GM23248 (cell line): Measurements from ENCODE around the gene ABCG8. TPM values are rescaled to one million over a fixed set of nuclear protein-coding genes. Genes with fewer than 3 reads are reported as not detected.

Source experiments
- DNase-seq: peaks from one replicate; pipeline ENCODE4 v3.0.0-alpha.2; 2015
- H2AFZ ChIP-seq: fragments of 200-600 bp; sonication (generic); 2 replicates; pipeline ENCODE4 v1.6.1; 2016; ENCODE audit warnings: antibody characterized with exemption
- H3F3A ChIP-seq: fragments of 200-600 bp; sonication (generic); 2 replicates; pipeline ENCODE4 v1.6.1; 2016; ENCODE audit warnings: mild to moderate bottlenecking, antibody characterized with exemption, mixed run types; ENCODE audit not compliant: insufficient read depth
- H3K27ac ChIP-seq: fragments of 200-600 bp; sonication (generic); 2 replicates; pipeline ENCODE4 v1.5.1; 2016; ENCODE audit warnings: mild to moderate bottlenecking
- H3K27me3 ChIP-seq: fragments of 200-600 bp; sonication (generic); replicated peaks from 2 replicates; pipeline ENCODE4 v1.6.1; 2016; ENCODE audit warnings: mild to moderate bottlenecking; ENCODE audit not compliant: insufficient read depth
- H3K36me3 ChIP-seq: fragments of 200-600 bp; sonication (generic); 2 replicates; pipeline ENCODE4 v1.6.1; 2016; ENCODE audit warnings: low read depth, mild to moderate bottlenecking
- H3K4me1 ChIP-seq: fragments of 200-600 bp; sonication (generic); 2 replicates; pipeline ENCODE4 v1.6.1; 2016; ENCODE audit warnings: mild to moderate bottlenecking; ENCODE audit not compliant: insufficient read depth
- H3K4me2 ChIP-seq: fragments of 200-600 bp; sonication (generic); one replicate; pipeline ENCODE4 v1.6.1; 2016; ENCODE audit warnings: mild to moderate bottlenecking; ENCODE audit not compliant: unreplicated experiment
- H3K4me3 ChIP-seq: fragments of 200-600 bp; sonication (generic); 2 replicates; pipeline ENCODE4 v1.5.1; 2016; ENCODE audit warnings: mild to moderate bottlenecking
- H3K79me2 ChIP-seq: fragments of 200-600 bp; sonication (generic); 2 replicates; pipeline ENCODE4 v1.6.1; 2016; ENCODE audit warnings: mild to moderate bottlenecking; ENCODE audit not compliant: insufficient read depth
- H3K9ac ChIP-seq: fragments of 200-600 bp; sonication (generic); 2 replicates; pipeline ENCODE4 v1.6.1; 2016; ENCODE audit warnings: mild to moderate bottlenecking
- H3K9me2 ChIP-seq: fragments of 200-600 bp; sonication (generic); 2 replicates; pipeline ENCODE4 v1.6.1; 2016; ENCODE audit warnings: mixed run types, mild to moderate bottlenecking, moderate library complexity; ENCODE audit not compliant: insufficient read depth
- H3K9me3 ChIP-seq: fragments of 200-600 bp; sonication (generic); one replicate; pipeline ENCODE4 v1.6.1; 2017; ENCODE audit warnings: low read depth
- H4K20me1 ChIP-seq: fragments of 200-600 bp; sonication (generic); 2 replicates; pipeline ENCODE4 v1.6.0; 2016; ENCODE audit not compliant: insufficient read depth
- EZH2 ChIP-seq: fragments of 200-600 bp; sonication (generic); IDR thresholded peaks from 2 replicates; pipeline ENCODE4 v1.6.1; 2018; ENCODE audit warnings: antibody characterized with exemption, mild to moderate bottlenecking; ENCODE audit not compliant: insufficient read depth, poor library complexity, severe bottlenecking
- EZH2phosphoT487 ChIP-seq: fragments of 200-600 bp; sonication (generic); IDR thresholded peaks from 2 replicates; pipeline ENCODE4 v1.6.1; 2018; ENCODE audit warnings: antibody characterized with exemption, moderate library complexity, mild to moderate bottlenecking, low read depth; ENCODE audit not compliant: insufficient read depth
- WGBS, 2 experiments: methylation state at CpG; one replicate each; pipeline ENCODE4 v1.1.6; 2015 to 2017; ENCODE audit warnings: low lambda C conversion rate in 2 of 2, low coverage in 1 of 2; ENCODE audit errors: missing lambda C conversion rate in 2 of 2; 5-methylcytosine and 5-hydroxymethylcytosine counted together
- in situ Hi-C: fragments of 300-500 bp; cut with MboI; formaldehyde crosslinking; loops from 2 replicates; pipeline ENCODE4 v1.15.0; 2020
- polyA plus RNA-seq: library from polyadenylated mRNA; unstranded; fragments of >200 nt; fragmentation: Nextera tagmentation; extraction: Ambion mirVana; gene quantifications from 2 replicates; pipeline ENCODE4 v1.2.1, GENCODE V29; 2016
- total RNA-seq: library from RNA; depleted of rRNA; stranded (reverse); fragments of >200 nt; shearing (Covaris generic); gene quantifications from 2 replicates; pipeline ENCODE4 v1.2.3, GENCODE V29; 2014

Gene ABCG8
- total and polyA plus RNA-seq, 2 experiments from 2014 or later, result 0.04 TPM; not detected in 1

DNA sequence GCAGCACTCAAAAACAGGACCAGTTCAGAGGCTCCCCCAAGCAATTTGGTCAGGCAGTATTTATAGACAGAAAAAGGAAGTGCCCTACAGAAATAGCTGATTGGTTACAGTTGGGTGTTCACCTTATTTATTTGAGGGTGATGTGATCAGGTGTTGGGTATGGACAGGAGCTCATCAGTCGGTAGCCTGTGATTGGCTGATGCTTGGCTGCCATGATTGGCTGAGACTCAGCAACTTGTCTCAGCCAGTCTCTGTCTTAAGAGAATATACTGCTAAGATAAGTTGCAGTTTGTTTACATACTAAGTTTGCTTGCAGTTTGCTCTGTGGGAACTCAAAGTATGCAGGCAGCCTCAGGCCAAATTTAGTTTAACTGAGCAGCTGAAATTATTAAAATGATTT is 9.4 kb downstream of the ABCG8 start:
- no peak overlapping the region for H3K4me2 ChIP-seq
- no peaks in the 10 kb centered on the region for H3K36me3 ChIP-seq
- DNase-seq, result no peak
- H3K27ac ChIP-seq, result no peak overlapping the region
- H3F3A ChIP-seq, result no peaks in the 10 kb centered on the region
- H3K9me2 ChIP-seq, result no peaks in the 10 kb centered on the region
- H3K27me3 ChIP-seq, result peaks cover 7% of the 10 kb centered on the region
- no peak overlapping the region for H3K9ac ChIP-seq
- no peaks in the 10 kb centered on the region for H4K20me1 ChIP-seq
- no peaks in the 10 kb centered on the region for H3K79me2 ChIP-seq
- 79 to 91% methylated on average over 1 of the region's 1 CpG for WGBS, 2 experiments
- TF ChIP-seq EZH2 (no peak), EZH2phosphoT487 (no peak)
- H3K4me3 ChIP-seq, result no peak overlapping the region
- H3K4me1 ChIP-seq, result no peaks in the 10 kb centered on the region
- no peaks in the 10 kb centered on the region for H3K9me3 ChIP-seq
- in situ Hi-C loops, result no loop called here
- no peak overlapping the region for H2AFZ ChIP-seq

DNA sequence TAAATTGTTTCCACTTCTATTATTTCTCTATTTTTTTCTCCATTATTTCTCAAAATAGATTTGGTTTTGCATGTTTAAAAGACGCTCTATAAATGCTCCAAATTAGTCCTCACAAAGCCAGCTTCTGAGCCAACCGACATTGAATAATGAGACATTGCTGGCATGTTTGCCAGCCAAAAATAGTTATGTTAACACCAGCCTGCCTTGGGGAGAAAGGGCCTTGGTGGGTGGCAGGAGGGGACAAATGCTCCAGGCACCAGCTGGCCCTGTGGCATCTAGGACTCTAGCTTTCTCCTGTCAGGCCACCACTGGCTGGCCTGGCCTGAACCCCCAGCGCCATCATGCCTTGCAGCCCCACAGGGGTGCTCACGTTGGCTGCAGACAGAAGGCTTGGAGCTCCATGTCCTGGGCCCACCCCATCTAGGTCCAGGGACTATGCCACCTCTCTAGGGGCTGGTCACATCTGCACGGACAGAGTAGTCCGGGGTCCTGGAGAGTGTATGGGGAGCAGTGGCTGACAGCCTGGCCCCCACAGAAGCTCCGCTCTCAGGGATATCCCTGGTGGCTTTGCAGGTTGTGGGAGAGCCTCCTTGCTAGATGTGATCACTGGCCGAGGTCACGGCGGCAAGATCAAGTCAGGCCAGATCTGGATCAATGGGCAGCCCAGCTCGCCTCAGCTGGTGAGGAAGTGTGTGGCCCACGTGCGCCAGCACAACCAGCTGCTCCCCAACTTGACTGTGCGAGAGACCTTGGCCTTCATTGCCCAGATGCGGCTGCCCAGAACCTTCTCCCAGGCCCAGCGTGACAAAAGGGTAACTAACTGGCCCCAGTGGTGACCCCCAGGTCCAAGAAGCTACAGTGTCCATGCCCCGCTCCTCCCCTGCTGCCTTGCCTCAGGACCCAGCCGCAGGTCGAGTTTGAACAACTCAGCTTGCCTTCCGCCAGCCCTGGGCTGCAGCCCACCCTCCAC is 12.5 kb downstream of the ABCG8 start:
- no peak overlapping the region for H3K4me2 ChIP-seq
- no peaks in the 10 kb centered on the region for H3F3A ChIP-seq
- no peak overlapping the region for H3K27ac ChIP-seq
- H2AFZ ChIP-seq, result no peak overlapping the region
- H3K4me3 ChIP-seq, result no peak overlapping the region
- no peaks in the 10 kb centered on the region for H4K20me1 ChIP-seq
- H3K9me3 ChIP-seq, result no peaks in the 10 kb centered on the region
- no peaks in the 10 kb centered on the region for H3K79me2 ChIP-seq
- DNase-seq, result no peak
- no peaks in the 10 kb centered on the region for H3K4me1 ChIP-seq
- H3K9me2 ChIP-seq, result no peaks in the 10 kb centered on the region
- 73 to 77% methylated on average over 19 to 20 of the region's 20 CpGs for WGBS, 2 experiments
- peaks cover 30% of the 10 kb centered on the region for H3K27me3 ChIP-seq
- no peak for TF ChIP-seq EZH2
- no peak for TF ChIP-seq EZH2phosphoT487
- no peak overlapping the region for H3K9ac ChIP-seq
- in situ Hi-C loops, result no loop called here
- no peaks in the 10 kb centered on the region for H3K36me3 ChIP-seq

GRCh38 chr2:43852196-43852730 is 13.5 kb downstream of the ABCG8 start:
- H3K79me2 ChIP-seq, result no peaks in the 10 kb centered on the region
- no peak overlapping the region for H3K9ac ChIP-seq
- in situ Hi-C loops, result no loop called here
- DNase-seq, result no peak
- TF ChIP-seq EZH2phosphoT487 (no peak), EZH2 (no peak)
- H3K27me3 ChIP-seq, result peaks cover 39% of the 10 kb centered on the region
- no peaks in the 10 kb centered on the region for H3K9me3 ChIP-seq
- H2AFZ ChIP-seq, result no peak overlapping the region
- WGBS, 2 experiments, result 77 to 85% methylated on average over 19 to 21 of the region's 21 CpGs
- no peaks in the 10 kb centered on the region for H3K9me2 ChIP-seq
- H3K4me3 ChIP-seq, result no peak overlapping the region
- H3K4me2 ChIP-seq, result no peak overlapping the region
- no peaks in the 10 kb centered on the region for H3K36me3 ChIP-seq
- no peak overlapping the region for H3K27ac ChIP-seq
- H3K4me1 ChIP-seq, result no peaks in the 10 kb centered on the region
- no peaks in the 10 kb centered on the region for H3F3A ChIP-seq
- no peaks in the 10 kb centered on the region for H4K20me1 ChIP-seq

- no peak overlapping the region for H3K27ac ChIP-seq
- H3K79me2 ChIP-seq, result no peaks in the 10 kb centered on the region
- no peak overlapping the region for H3K9ac ChIP-seq
- in situ Hi-C loops, result no loop called here
- no peaks in the 10 kb centered on the region for H4K20me1 ChIP-seq
- H3K9me3 ChIP-seq, result no peaks in the 10 kb centered on the region
- H3K27me3 ChIP-seq, result peaks cover 51% of the 10 kb centered on the region
- H3K36me3 ChIP-seq, result no peaks in the 10 kb centered on the region
- no peak overlapping the region for H2AFZ ChIP-seq
- H3K9me2 ChIP-seq, result no peaks in the 10 kb centered on the region
- TF ChIP-seq EZH2phosphoT487 (no peak), EZH2 (no peak)
- H3K4me1 ChIP-seq, result no peaks in the 10 kb centered on the region
- no peak overlapping the region for H3K4me3 ChIP-seq
- H3K4me2 ChIP-seq, result no peak overlapping the region
- 43 to 52% methylated on average over 10 of the region's 10 CpGs for WGBS, 2 experiments
- no peak for DNase-seq
- no peaks in the 10 kb centered on the region for H3F3A ChIP-seq
Measured at GRCh38 chr2:43853141-43854081, 14.6 kb downstream of the ABCG8 start.
